ENCODE data around the gene VWA7.
A peak's percentile ranks its signal among the peaks of the same experiment; 100 is the strongest.
"Not testable (repeated sequence)": the region's sequence is repeated elsewhere in the genome, so short reads cannot be mapped to it uniquely, and the experiment has no call there.

VWA7 gene

GRCh38 chr6:31776989-31777666, at the start of gene VWA7:
TSS of gene VWA7 (minus strand) at chr6:31777328. CDS start at chr6:31776779, 549 bp downstream.
- TF ChIP-seq CTCF (IDR thresholded peaks at IDR 0.05; ENCODE audit: poor library complexity, severe bottlenecking), result no peak
- Histone ChIP-seq H3K36me3 (ENCODE audit: low read depth) (peaks cover 23% of the 10 kb centered on the region), H3K4me3 (ENCODE audit: severe bottlenecking) (peak within 1 kb of the TSS; percentile 0), H3K4me1 (ENCODE audit: insufficient read depth, poor library complexity, severe bottlenecking) (peaks cover 19% of the 10 kb centered on the region), H3K27me3 (ENCODE audit: insufficient read depth, poor library complexity, severe bottlenecking) (no peaks in the 10 kb centered on the region), H3K9me3 (ENCODE audit: severe bottlenecking) (no peaks in the 10 kb centered on the region), H3K27ac (ENCODE audit: poor library complexity, severe bottlenecking) (peak within 1 kb of the TSS; percentile 73)
- peak; percentile 94 for DNase-seq (ENCODE audit: low spot score)
- ATAC-seq (ENCODE audit: low read depth), result peak; percentile 92

- Histone ChIP-seq H3K27me3 (ENCODE audit: insufficient read depth, poor library complexity, severe bottlenecking) (no peaks in the 10 kb centered on the region), H3K27ac (ENCODE audit: poor library complexity, severe bottlenecking) (peak overlapping the region; percentile 92), H3K4me3 (ENCODE audit: severe bottlenecking) (peak overlapping the region; percentile 34), H3K9me3 (ENCODE audit: severe bottlenecking) (no peaks in the 10 kb centered on the region), H3K4me1 (ENCODE audit: insufficient read depth, poor library complexity, severe bottlenecking) (peaks cover 43% of the 10 kb centered on the region), H3K36me3 (ENCODE audit: low read depth) (peaks cover 19% of the 10 kb centered on the region)
- DNase-seq (ENCODE audit: low spot score) (peak; percentile 89), ATAC-seq (ENCODE audit: low read depth) (peak; percentile 40)
- TF ChIP-seq CTCF (IDR thresholded peaks at IDR 0.05; ENCODE audit: poor library complexity, severe bottlenecking), result no peak
Measured at GRCh38 chr6:31826793-31827285, 49.7 kb upstream of the VWA7 start.

- Histone ChIP-seq H3K4me3 (ENCODE audit: severe bottlenecking) (peak overlapping the region; percentile 3), H3K27me3 (ENCODE audit: insufficient read depth, poor library complexity, severe bottlenecking) (no peaks in the 10 kb centered on the region), H3K4me1 (ENCODE audit: insufficient read depth, poor library complexity, severe bottlenecking) (peaks cover 41% of the 10 kb centered on the region), H3K36me3 (ENCODE audit: low read depth) (peaks cover 7% of the 10 kb centered on the region), H3K9me3 (ENCODE audit: severe bottlenecking) (no peaks in the 10 kb centered on the region), H3K27ac (ENCODE audit: poor library complexity, severe bottlenecking) (peak overlapping the region; percentile 92)
- no peak for ATAC-seq (ENCODE audit: low read depth)
- TF ChIP-seq CTCF (IDR thresholded peaks at IDR 0.05; ENCODE audit: poor library complexity, severe bottlenecking), result no peak
- no peak for DNase-seq (ENCODE audit: low spot score)
Measured at GRCh38 chr6:31825553-31825952, 48.4 kb upstream of the VWA7 start.

GRCh38 chr6:31823592-31824196, 46.6 kb upstream of the VWA7 start:
- H3K36me3 ChIP-seq (ENCODE audit: low read depth); H3K27me3 ChIP-seq (ENCODE audit: insufficient read depth, poor library complexity, severe bottlenecking); DNase-seq (ENCODE audit: low spot score); H3K4me3 ChIP-seq (ENCODE audit: severe bottlenecking); ATAC-seq (ENCODE audit: low read depth); H3K9me3 ChIP-seq (ENCODE audit: severe bottlenecking): not testable (repeated sequence)
- H3K27ac ChIP-seq (ENCODE audit: poor library complexity, severe bottlenecking), result peak overlapping the region; percentile 92
- H3K4me1 ChIP-seq (ENCODE audit: insufficient read depth, poor library complexity, severe bottlenecking), result peaks cover 49% of the 10 kb centered on the region

- H3K36me3 ChIP-seq (ENCODE audit: low read depth), result peaks cover 6% of the 10 kb centered on the region; the same call in 1 of the 2 replicates
- peak; percentile 73 for DNase-seq (ENCODE audit: low spot score)
- peaks cover 49% of the 10 kb centered on the region for H3K4me1 ChIP-seq (ENCODE audit: insufficient read depth, poor library complexity, severe bottlenecking)
- no peaks in the 10 kb centered on the region for H3K9me3 ChIP-seq (ENCODE audit: severe bottlenecking)
- peak; percentile 13 for ATAC-seq (ENCODE audit: low read depth)
- peak overlapping the region; percentile 92 for H3K27ac ChIP-seq (ENCODE audit: poor library complexity, severe bottlenecking)
- TF ChIP-seq CTCF (IDR thresholded peaks at IDR 0.05; ENCODE audit: poor library complexity, severe bottlenecking), result no peak
- peak overlapping the region; percentile 35 for H3K4me3 ChIP-seq (ENCODE audit: severe bottlenecking)
- no peaks in the 10 kb centered on the region for H3K27me3 ChIP-seq (ENCODE audit: insufficient read depth, poor library complexity, severe bottlenecking)
Measured at GRCh38 chr6:31822036-31822821, 45.1 kb upstream of the VWA7 start.

Measured in RWPE2 (cell line).